ENCODE measurements around the gene SPEM2.
"Not testable (repeated sequence)": the region's sequence is repeated elsewhere in the genome, so short reads cannot be mapped to it uniquely, and the experiment has no call there.

Gene SPEM2

GRCh38 chr17:7443499-7444485 lies 18.4 kb downstream of the SPEM2 start:
- DNase-seq = no peak

GRCh38 chr17:7444682-7445618 lies 19.5 kb downstream of the SPEM2 start, which contains the start of gene CHRNB1:
TSS of gene CHRNB1 (plus strand) at chr17:7445061. CDS start at chr17:7445128, 67 bp downstream.
- DNase-seq = no peak

GRCh38 chr17:7445619-7445968 lies 20.2 kb downstream of the SPEM2 start:
- no peak for DNase-seq

GRCh38 chr17:7448461-7448860 lies 23.0 kb downstream of the SPEM2 start:
- DNase-seq = no peak

GRCh38 chr17:7459961-7460545 lies 34.6 kb downstream of the SPEM2 start:
- no peak for DNase-seq

GRCh38 chr17:7460850-7461660 lies 35.6 kb downstream of the SPEM2 start:
- DNase-seq = no peak

GRCh38 chr17:7462474-7463371 lies 37.3 kb downstream of the SPEM2 start:
- DNase-seq = no peak

- no peak for DNase-seq
Observed at GRCh38 chr17:7463372-7463846, 38.0 kb downstream of the SPEM2 start.

GRCh38 chr17:7464081-7464480 lies 38.7 kb downstream of the SPEM2 start:
- DNase-seq = no peak

GRCh38 chr17:7465597-7466275 lies 40.3 kb downstream of the SPEM2 start:
- no peak for DNase-seq

GRCh38 chr17:7466318-7466638 lies 40.9 kb downstream of the SPEM2 start:
- DNase-seq = no peak

GRCh38 chr17:7466639-7467341 lies 41.4 kb downstream of the SPEM2 start:
- no peak for DNase-seq

- no peak for DNase-seq
Observed at GRCh38 chr17:7467498-7467897, 42.1 kb downstream of the SPEM2 start.

GRCh38 chr17:7468290-7468689 lies 42.9 kb downstream of the SPEM2 start:
- DNase-seq = no peak

GRCh38 chr17:7468804-7469389 lies 43.5 kb downstream of the SPEM2 start:
- no peak for DNase-seq

- not testable (repeated sequence) for DNase-seq
Observed at GRCh38 chr17:7469843-7470242, 44.4 kb downstream of the SPEM2 start.

GRCh38 chr17:7470457-7470973 lies 45.1 kb downstream of the SPEM2 start:
- not testable (repeated sequence) for DNase-seq

- DNase-seq = no peak
Observed at GRCh38 chr17:7471729-7472128, 46.3 kb downstream of the SPEM2 start.

- not testable (repeated sequence) for DNase-seq
Observed at GRCh38 chr17:7474767-7475166, 49.4 kb downstream of the SPEM2 start.

Data from cerebellar nuclear complex (tissue), 1 donor.